IMR-90 (cell line): ENCODE measurements around the gene SLC17A9. TPM values are rescaled to one million over a fixed set of nuclear protein-coding genes. Genes with fewer than 3 reads are reported as not detected.

Source experiments
- BHLHE40 ChIP-seq: fragments of 150-350 bp; IDR thresholded peaks from 2 replicates; pipeline ENCODE4 v1.6.1; 2016; ENCODE audit warnings: mild to moderate bottlenecking, low read depth, low read length
- CHD1 ChIP-seq: IDR thresholded peaks from 2 replicates; pipeline ENCODE4 v1.6.1; 2012; ENCODE audit warnings: low read depth, low read length, improper control_type of control experiment
- MXI1 ChIP-seq: IDR thresholded peaks from 2 replicates; pipeline ENCODE4 v1.6.1; 2012; ENCODE audit warnings: low read depth, mild to moderate bottlenecking, low read length, moderate library complexity, borderline replicate concordance
- polyA plus RNA-seq, 3 experiments: library from polyadenylated mRNA; depleted of rRNA; stranded (reverse); fragments of >200 nt; gene quantifications; 2 replicates each; pipeline ENCODE4 v1.2.3, GENCODE V29; 2012; ENCODE audit warnings: low replicate concordance in 1 of 3
- total RNA-seq: library from RNA; depleted of rRNA; stranded (reverse); fragments of >200 nt; gene quantifications from 2 replicates; pipeline ENCODE4 v1.2.3, GENCODE V29; 2012

SLC17A9 gene
- total and polyA plus RNA-seq, 2 of the 4 experiments (the other 2 are of a cell fraction): 2.2 to 14.4 TPM

- no peak; the same call in 1 of the 2 replicates for TF ChIP-seq MXI1
- no peak for TF ChIP-seq CHD1
- TF ChIP-seq BHLHE40: no peak
Observed at GRCh38 chr20:63009045-63009961, 56.8 kb downstream of the SLC17A9 start (continued).
